Neural cell (in vitro differentiated cells): ENCODE measurements around the gene HUNK. TPM values are rescaled to one million over a fixed set of nuclear protein-coding genes. Genes with fewer than 3 reads are reported as not detected.

ENCODE experiments used
- H2AFZ ChIP-seq: fragments of 200-600, 300-800 bp; sonication (generic), shearing (Covaris generic); 2 replicates; pipeline ENCODE4 v1.6.0; 2014; ENCODE audit warnings: low read depth, mild to moderate bottlenecking, antibody characterized with exemption, low read length, moderate library complexity
- H3F3A ChIP-seq: fragments of 200-600 bp; shearing (Covaris generic); 2 replicates; pipeline ENCODE4 v1.6.1; 2016; ENCODE audit warnings: mild to moderate bottlenecking, moderate library complexity, mixed read lengths, antibody characterized with exemption, low read length; ENCODE audit not compliant: insufficient read depth, poor library complexity, severe bottlenecking
- H3K27ac ChIP-seq: fragments of 200-600, 300-800 bp; sonication (generic), shearing (Covaris generic); 2 replicates; pipeline ENCODE4 v1.5.1; 2014; ENCODE audit warnings: mild to moderate bottlenecking, low read length, moderate library complexity
- H3K27me3 ChIP-seq: fragments of 300-800, 200-600 bp; sonication (generic), shearing (Covaris generic); 2 replicates; pipeline ENCODE4 v1.6.0; 2014; ENCODE audit warnings: mild to moderate bottlenecking, low read depth, low read length, moderate library complexity; ENCODE audit not compliant: insufficient read depth
- H3K36me3 ChIP-seq: fragments of 300-800, 200-600 bp; sonication (generic), shearing (Covaris generic); 2 replicates; pipeline ENCODE4 v1.5.1; 2014; ENCODE audit warnings: mild to moderate bottlenecking, antibody characterized with exemption, low read length, moderate library complexity; ENCODE audit not compliant: insufficient read depth
- H3K4me2 ChIP-seq: fragments of 300-800, 200-600 bp; sonication (generic), shearing (Covaris generic); 2 replicates; pipeline ENCODE4 v1.6.0; 2014; ENCODE audit warnings: mild to moderate bottlenecking, low read length
- H3K4me3 ChIP-seq: fragments of 300-800, 200-600 bp; sonication (generic), shearing (Covaris generic); 2 replicates; pipeline ENCODE4 v1.5.1; 2014; ENCODE audit warnings: mild to moderate bottlenecking, low read length, moderate library complexity
- H3K79me2 ChIP-seq: fragments of 200-600 bp; shearing (Covaris generic); replicated peaks from 2 replicates; pipeline ENCODE4 v1.6.0; 2014; ENCODE audit warnings: mild to moderate bottlenecking, low read length, moderate library complexity; ENCODE audit not compliant: insufficient read depth
- H3K9ac ChIP-seq: fragments of 300-800, 200-600 bp; sonication (generic), shearing (Covaris generic); 2 replicates; pipeline ENCODE4 v1.6.1; 2016; ENCODE audit warnings: mild to moderate bottlenecking, low read length, mixed read lengths
- H3K9me2 ChIP-seq: fragments of 200-600 bp; shearing (Covaris generic); 2 replicates; pipeline ENCODE4 v1.6.1; 2016; ENCODE audit warnings: mild to moderate bottlenecking, low read length, mixed read lengths; ENCODE audit not compliant: insufficient read depth
- H3K9me3 ChIP-seq: fragments of 200-600, 300-800 bp; sonication (generic), shearing (Covaris generic); 2 replicates; pipeline ENCODE4 v1.6.1; 2016; ENCODE audit warnings: mild to moderate bottlenecking, mixed run types, low read length, moderate library complexity, mixed read lengths
- H4K20me1 ChIP-seq: fragments of 200-600 bp; shearing (Covaris generic); 2 replicates; pipeline ENCODE4 v1.6.1; 2016; ENCODE audit warnings: mild to moderate bottlenecking, mixed run types; ENCODE audit not compliant: insufficient read depth
- EP300 ChIP-seq: fragments of 450-650 bp; conservative IDR thresholded peaks from 2 replicates; pipeline ENCODE4 v1.6.1; 2014; ENCODE audit warnings: antibody characterized with exemption, mild to moderate bottlenecking, moderate library complexity; ENCODE audit not compliant: poor library complexity, severe bottlenecking
- EZH2 ChIP-seq: fragments of 200-600, 300-800 bp; shearing (Covaris generic), sonication (generic); IDR thresholded peaks from 2 replicates; pipeline ENCODE4 v1.6.1; 2014; ENCODE audit warnings: antibody characterized with exemption, low read length, borderline replicate concordance, mild to moderate bottlenecking; ENCODE audit not compliant: insufficient read depth, poor library complexity, severe bottlenecking
- MXI1 ChIP-seq: fragments of 450-650 bp; conservative IDR thresholded peaks from 2 replicates; pipeline ENCODE4 v1.6.1; 2014; ENCODE audit warnings: antibody characterized with exemption, mild to moderate bottlenecking; ENCODE audit not compliant: poor library complexity, severe bottlenecking
- POLR2AphosphoS5 ChIP-seq: IDR thresholded peaks from 2 replicates; pipeline ENCODE4 v1.6.1; 2012
- RAD21 ChIP-seq: fragments of 450-650 bp; conservative IDR thresholded peaks from 2 replicates; pipeline ENCODE4 v1.6.1; 2014; ENCODE audit warnings: antibody characterized with exemption, mild to moderate bottlenecking, moderate library complexity
- SMC3 ChIP-seq: fragments of 450-650 bp; conservative IDR thresholded peaks from 2 replicates; pipeline ENCODE4 v1.6.1; 2014; ENCODE audit warnings: antibody characterized with exemption, mild to moderate bottlenecking, moderate library complexity; ENCODE audit not compliant: poor library complexity
- TAF1 ChIP-seq: IDR thresholded peaks from 2 replicates; pipeline ENCODE4 v1.6.1; 2012; ENCODE audit warnings: low read depth
- polyA plus RNA-seq: library from polyadenylated mRNA; depleted of rRNA; stranded (reverse); fragments of >200 nt; gene quantifications from 2 replicates; pipeline ENCODE4 v1.2.3, GENCODE V29; 2014
- TF ChIP-seq, protein P1 (sequence below): IDR thresholded peaks from 2 replicates; pipeline ENCODE4 v1.6.1; 2012; ENCODE audit warnings: borderline replicate concordance
- TF ChIP-seq, protein P2 (sequence below): fragments of 450-650 bp; IDR thresholded peaks from 2 replicates; pipeline ENCODE4 v1.5.1; 2014; ENCODE audit warnings: antibody characterized with exemption, mild to moderate bottlenecking, moderate library complexity; ENCODE audit not compliant: poor library complexity, severe bottlenecking

Gene HUNK
- polyA plus RNA-seq, 1 donor from 2014 or later: 9.3 TPM

- Histone ChIP-seq H3K4me2 (no peak overlapping the region), H3K4me3 (no peak overlapping the region), H3F3A (no peaks in the 10 kb centered on the region), H3K27ac (no peak overlapping the region), H2AFZ (no peak overlapping the region), H4K20me1 (no peaks in the 10 kb centered on the region), H3K9me3 (no peaks in the 10 kb centered on the region), H3K36me3 (no peaks in the 10 kb centered on the region), H3K9me2 (no peaks in the 10 kb centered on the region), H3K9ac (no peak overlapping the region), H3K79me2 (no peaks in the 10 kb centered on the region), H3K27me3 (no peaks in the 10 kb centered on the region)
- TF ChIP-seq MXI1: no peak
These were observed 134.6 kb downstream of the HUNK start for GRCh38 chr21:32007456-32007855.

DNA sequence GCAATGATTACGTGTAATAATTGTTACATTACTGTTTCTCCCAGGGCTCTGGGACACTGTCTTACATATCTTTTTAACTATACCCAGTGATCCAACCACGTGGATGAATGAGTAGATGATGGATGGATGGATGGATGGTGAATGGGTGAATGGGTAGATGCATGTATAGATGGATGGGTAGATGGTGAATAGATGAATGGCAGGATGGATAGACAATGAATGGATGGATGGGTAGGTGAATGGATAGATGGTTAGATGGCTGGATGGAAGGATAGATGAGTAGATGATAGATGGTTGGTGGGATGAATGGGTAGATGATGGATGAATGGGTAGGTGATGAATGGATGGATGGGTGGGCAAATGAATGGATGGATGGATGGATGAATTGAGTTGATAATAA, 135.9 kb downstream of the HUNK start:
- no peak overlapping the region for H3K4me3 ChIP-seq
- TF ChIP-seq POLR2AphosphoS5: no peak
- TF ChIP-seq EP300: no peak
- TF ChIP-seq, protein P1, sequence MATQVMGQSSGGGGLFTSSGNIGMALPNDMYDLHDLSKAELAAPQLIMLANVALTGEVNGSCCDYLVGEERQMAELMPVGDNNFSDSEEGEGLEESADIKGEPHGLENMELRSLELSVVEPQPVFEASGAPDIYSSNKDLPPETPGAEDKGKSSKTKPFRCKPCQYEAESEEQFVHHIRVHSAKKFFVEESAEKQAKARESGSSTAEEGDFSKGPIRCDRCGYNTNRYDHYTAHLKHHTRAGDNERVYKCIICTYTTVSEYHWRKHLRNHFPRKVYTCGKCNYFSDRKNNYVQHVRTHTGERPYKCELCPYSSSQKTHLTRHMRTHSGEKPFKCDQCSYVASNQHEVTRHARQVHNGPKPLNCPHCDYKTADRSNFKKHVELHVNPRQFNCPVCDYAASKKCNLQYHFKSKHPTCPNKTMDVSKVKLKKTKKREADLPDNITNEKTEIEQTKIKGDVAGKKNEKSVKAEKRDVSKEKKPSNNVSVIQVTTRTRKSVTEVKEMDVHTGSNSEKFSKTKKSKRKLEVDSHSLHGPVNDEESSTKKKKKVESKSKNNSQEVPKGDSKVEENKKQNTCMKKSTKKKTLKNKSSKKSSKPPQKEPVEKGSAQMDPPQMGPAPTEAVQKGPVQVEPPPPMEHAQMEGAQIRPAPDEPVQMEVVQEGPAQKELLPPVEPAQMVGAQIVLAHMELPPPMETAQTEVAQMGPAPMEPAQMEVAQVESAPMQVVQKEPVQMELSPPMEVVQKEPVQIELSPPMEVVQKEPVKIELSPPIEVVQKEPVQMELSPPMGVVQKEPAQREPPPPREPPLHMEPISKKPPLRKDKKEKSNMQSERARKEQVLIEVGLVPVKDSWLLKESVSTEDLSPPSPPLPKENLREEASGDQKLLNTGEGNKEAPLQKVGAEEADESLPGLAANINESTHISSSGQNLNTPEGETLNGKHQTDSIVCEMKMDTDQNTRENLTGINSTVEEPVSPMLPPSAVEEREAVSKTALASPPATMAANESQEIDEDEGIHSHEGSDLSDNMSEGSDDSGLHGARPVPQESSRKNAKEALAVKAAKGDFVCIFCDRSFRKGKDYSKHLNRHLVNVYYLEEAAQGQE: no peak
- TF ChIP-seq MXI1: no peak
- no peak for TF ChIP-seq TAF1
- TF ChIP-seq SMC3: no peak
- TF ChIP-seq, protein P2, sequence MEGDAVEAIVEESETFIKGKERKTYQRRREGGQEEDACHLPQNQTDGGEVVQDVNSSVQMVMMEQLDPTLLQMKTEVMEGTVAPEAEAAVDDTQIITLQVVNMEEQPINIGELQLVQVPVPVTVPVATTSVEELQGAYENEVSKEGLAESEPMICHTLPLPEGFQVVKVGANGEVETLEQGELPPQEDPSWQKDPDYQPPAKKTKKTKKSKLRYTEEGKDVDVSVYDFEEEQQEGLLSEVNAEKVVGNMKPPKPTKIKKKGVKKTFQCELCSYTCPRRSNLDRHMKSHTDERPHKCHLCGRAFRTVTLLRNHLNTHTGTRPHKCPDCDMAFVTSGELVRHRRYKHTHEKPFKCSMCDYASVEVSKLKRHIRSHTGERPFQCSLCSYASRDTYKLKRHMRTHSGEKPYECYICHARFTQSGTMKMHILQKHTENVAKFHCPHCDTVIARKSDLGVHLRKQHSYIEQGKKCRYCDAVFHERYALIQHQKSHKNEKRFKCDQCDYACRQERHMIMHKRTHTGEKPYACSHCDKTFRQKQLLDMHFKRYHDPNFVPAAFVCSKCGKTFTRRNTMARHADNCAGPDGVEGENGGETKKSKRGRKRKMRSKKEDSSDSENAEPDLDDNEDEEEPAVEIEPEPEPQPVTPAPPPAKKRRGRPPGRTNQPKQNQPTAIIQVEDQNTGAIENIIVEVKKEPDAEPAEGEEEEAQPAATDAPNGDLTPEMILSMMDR: no peak
- TF ChIP-seq RAD21: no peak
- no peak for TF ChIP-seq EZH2
- no peak overlapping the region for H2AFZ ChIP-seq
- H3K9me2 ChIP-seq: no peaks in the 10 kb centered on the region
- no peaks in the 10 kb centered on the region for H3K27me3 ChIP-seq
- no peaks in the 10 kb centered on the region for H3K36me3 ChIP-seq
- no peaks in the 10 kb centered on the region for H3K79me2 ChIP-seq
- no peak overlapping the region for H3K27ac ChIP-seq
- H3F3A ChIP-seq: no peaks in the 10 kb centered on the region
- H3K4me2 ChIP-seq: no peak overlapping the region
- no peaks in the 10 kb centered on the region for H3K9me3 ChIP-seq
- H3K9ac ChIP-seq: no peak overlapping the region
- H4K20me1 ChIP-seq: no peaks in the 10 kb centered on the region

- H3F3A ChIP-seq: no peaks in the 10 kb centered on the region
- H2AFZ ChIP-seq: no peak overlapping the region
- H3K9ac ChIP-seq: no peak overlapping the region
- H3K27ac ChIP-seq: no peak overlapping the region
- H3K27me3 ChIP-seq: no peaks in the 10 kb centered on the region
- H3K9me3 ChIP-seq: no peaks in the 10 kb centered on the region
- no peaks in the 10 kb centered on the region for H3K9me2 ChIP-seq
- H3K4me3 ChIP-seq: no peak overlapping the region
- no peaks in the 10 kb centered on the region for H3K79me2 ChIP-seq
- no peaks in the 10 kb centered on the region for H3K36me3 ChIP-seq
- no peaks in the 10 kb centered on the region for H4K20me1 ChIP-seq
- H3K4me2 ChIP-seq: no peak overlapping the region
- TF ChIP-seq TAF1 (no peak), EZH2 (no peak), POLR2AphosphoS5 (no peak), RAD21 (no peak)
- TF ChIP-seq, protein P2: no peak
These were observed 136.4 kb downstream of the HUNK start for GRCh38 chr21:32009263-32009662.
